Stimulated activated CD8-positive, alpha-beta memory T cell treated with anti-CD3 and anti-CD28 coated beads, Interleukin-15, amount 100 ng/mL, for 1 hour (primary cell): ENCODE data around the gene GSN.
A peak's percentile ranks its signal among the peaks of the same experiment; 100 is the strongest.

Experiments used
- DNase-seq: peaks from one replicate; pipeline ENCODE4 v3.0.0-alpha.2; 2020; ENCODE audit warnings: low read depth

GSN gene

DNA sequence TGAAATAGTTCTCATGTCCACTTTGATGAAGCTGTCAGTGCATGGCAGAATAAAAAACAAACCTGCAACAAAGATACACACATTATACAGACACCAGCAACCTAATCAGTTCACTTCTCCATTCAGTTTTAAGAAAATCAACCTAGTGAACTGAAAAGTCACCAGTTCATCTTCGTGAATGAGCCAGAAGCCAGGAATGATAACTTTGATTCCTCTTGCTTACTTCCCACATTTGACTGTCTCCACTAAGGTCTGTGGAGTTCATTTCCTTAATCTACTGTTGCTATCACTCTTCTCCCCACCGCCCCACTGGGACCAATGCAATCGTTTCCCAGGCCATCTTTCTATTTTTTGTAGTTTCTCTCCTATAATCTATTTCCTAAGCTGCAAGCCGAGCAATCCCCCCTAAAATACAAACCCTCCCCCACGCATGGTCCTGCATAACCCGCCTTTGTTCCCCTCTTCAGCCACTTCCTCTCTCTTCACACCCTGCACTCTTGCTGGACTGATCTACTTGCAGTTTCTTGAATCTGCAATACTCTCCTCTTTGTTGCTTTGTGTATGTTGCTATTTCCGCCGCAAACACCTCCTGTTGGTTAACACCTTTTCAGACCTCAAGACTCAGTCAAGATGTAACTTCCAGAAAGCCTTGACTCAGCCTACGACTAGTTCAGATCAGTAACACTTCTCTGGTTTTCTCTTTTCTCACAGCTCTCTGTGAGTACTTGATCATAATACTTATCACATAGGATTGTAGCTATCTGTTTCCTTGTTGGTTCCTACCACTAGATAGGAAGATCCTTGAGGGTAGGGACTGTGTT, 85.5 kb downstream of the GSN start:
- DNase-seq: peak; percentile 25

DNA sequence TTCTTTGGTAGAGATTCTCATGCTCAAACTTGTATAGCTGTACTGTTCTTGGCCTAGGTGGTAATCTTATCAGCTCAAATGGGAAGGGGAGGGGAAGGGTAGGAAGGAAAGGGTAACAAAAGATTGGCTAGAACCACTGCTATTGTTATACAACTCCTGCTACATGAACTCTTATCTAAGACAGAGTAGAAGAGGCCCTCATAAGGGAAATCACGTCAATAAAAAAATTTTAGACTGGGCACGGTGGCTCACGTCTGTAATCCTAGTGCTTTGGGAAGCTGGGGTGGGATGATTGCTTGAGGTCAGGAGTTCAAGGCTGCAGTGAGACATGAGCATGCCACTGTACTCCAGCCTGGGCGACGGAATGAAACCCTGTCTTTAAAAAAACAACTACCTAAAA, 86.2 kb downstream of the GSN start:
- DNase-seq: no peak

- no peak for DNase-seq
Measured at GRCh38 chr9:121354762-121355161, 86.8 kb downstream of the GSN start.

DNA sequence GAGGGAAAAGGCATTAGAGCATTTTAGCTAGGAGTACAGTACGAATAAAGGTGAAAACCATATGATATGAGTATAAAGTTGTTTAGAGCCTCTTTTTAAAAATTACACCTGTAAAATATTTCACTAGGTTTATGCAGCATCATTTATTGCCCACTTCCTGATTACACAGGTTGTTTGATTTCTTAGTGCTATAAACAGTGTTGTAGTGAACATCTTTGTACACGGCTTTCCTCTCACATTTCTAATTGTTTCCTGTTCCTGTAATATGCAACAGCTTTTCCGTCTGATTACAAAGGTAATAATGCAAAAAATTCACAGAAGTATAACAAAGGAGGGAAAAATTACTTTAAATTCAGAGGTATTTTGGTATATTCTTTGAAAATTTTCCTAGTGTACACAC, 89.0 kb downstream of the GSN start:
- DNase-seq: no peak

DNA sequence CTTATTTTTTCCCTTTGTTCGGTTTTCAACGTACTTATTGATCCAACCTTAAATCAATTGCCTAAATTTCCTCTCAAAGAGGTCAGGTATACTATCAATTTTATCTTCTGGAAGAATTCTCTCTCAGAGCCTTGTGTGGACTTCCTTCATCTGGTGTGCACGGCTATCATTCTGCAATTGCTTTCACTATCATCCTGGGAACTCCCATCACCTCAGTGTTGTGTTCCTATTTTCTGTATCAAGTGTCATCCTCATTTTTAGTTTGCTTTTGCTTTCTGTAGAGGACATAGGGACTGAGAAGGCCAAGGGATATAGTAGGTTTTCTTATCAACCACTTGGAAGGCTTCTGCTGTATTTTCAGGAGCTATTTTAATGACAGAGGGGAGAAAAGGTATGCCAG, 90.8 kb downstream of the GSN start:
- no peak for DNase-seq

GRCh38 chr9:121359351-121360294, 91.7 kb downstream of the GSN start:
- no peak for DNase-seq

DNA sequence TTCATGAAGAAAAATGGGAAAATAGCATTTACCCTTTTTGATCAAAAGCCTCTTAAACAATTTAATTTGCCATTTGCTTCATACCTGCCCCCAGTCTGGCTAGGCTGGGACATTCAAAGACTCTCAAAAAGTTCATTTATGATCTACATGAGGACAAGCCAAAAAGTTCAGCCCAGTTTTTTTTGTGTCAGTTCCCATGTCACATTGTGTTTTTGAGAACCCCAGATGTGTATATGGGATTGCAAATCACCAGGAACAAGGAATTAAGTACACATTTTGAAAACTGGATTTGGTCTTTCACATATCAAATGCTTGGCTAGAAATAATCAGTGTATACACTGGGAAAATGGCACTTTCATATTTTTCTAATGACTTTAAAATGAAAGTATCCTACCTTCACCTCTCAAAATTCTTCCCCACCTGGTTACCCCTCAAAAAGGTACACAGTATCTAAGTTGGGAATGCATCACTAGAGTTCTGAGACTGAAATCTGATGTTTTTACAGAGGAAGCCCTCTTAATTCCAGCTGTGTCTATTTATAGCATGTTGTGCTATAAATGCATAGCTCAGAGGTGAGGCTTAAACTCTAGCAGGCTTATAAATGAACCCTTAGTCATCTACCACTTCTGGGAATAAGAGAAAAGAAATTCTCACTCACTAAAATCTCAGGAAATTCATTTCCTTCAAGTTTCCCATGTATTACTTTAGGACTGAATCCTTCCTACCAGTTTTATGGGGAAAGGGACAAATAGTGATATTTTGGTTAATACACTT, 92.8 kb downstream of the GSN start:
- no peak for DNase-seq

DNA sequence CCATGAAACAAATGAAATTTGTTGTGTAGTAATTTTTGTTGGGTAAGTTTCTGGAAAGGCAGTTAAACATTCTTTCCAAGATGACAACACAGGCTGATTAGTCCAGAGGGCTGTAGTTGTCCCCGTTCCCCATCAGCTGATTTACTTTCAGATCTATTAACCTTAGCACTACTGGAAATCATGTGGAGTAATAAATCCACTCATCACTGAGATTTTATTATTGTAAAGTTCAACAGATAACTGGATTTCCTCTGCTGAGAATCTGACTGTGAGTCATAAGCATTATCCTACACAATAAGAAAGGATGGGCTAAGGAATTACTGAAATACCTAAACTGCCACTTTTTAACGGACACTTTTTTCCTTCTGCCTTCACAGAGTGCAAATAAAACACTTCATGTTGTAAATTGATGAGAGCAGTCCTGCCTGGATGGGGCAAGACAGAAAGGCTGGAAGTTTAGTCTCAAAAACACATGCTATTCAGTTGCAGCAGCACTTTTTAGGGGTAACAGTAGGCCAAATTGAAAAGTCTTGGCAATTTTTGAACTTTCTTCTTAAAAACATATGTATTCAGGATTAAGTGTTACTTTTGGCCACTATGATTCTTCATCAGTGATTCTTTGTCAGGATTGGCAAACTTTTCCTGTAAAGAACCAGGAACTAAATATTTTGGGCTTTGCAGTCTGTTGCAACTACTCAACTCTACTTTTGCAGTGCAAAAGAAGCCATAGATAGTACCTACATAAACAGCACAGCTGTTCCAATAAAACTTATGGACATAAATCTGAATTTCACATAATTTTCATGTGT, 95.1 kb downstream of the GSN start:
- no peak for DNase-seq

- no peak for DNase-seq
Measured at GRCh38 chr9:121363622-121363961, 95.6 kb downstream of the GSN start.

DNA sequence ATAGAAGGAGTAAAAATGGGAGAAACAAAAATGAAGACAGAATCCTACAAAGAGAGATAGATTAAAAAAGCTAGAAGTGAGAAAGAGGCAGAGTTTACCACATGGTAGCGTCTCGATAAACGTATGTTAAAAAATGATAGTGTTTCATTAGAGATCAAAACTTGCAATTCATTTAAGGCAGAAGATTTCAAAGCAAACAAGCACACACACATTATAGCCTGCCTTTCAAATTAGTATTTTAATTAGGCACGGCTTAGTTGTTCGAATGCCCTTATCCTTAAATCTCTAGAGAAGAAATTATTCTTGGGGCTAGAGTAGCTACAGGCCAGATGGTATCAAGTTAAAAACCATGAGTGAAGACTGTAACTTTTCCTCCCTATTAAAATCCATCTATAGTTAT, 96.1 kb downstream of the GSN start:
- DNase-seq: no peak

DNA sequence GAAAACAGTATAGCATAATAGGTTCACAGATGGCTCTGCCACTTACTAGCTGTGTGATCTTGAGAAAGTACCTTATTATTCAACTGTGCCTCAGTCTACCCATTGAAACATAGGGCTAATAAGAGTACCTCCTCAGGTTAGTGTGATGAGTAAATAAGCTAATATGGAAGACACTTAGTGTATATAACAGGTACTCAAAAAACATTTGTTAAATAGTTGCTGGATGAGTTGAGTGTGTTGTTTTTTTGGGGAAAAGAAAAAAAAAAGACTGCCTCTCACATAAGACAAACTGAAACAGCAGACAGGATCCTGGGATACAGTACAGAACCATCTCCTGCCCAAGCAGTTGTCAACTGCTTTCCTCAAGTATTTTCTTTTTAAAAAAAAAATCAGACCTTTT, 96.9 kb downstream of the GSN start:
- no peak for DNase-seq

- DNase-seq: no peak
Measured at GRCh38 chr9:121365564-121365963, 97.6 kb downstream of the GSN start.

- no peak for DNase-seq
Measured at GRCh38 chr9:121366611-121367192, 98.7 kb downstream of the GSN start.

DNA sequence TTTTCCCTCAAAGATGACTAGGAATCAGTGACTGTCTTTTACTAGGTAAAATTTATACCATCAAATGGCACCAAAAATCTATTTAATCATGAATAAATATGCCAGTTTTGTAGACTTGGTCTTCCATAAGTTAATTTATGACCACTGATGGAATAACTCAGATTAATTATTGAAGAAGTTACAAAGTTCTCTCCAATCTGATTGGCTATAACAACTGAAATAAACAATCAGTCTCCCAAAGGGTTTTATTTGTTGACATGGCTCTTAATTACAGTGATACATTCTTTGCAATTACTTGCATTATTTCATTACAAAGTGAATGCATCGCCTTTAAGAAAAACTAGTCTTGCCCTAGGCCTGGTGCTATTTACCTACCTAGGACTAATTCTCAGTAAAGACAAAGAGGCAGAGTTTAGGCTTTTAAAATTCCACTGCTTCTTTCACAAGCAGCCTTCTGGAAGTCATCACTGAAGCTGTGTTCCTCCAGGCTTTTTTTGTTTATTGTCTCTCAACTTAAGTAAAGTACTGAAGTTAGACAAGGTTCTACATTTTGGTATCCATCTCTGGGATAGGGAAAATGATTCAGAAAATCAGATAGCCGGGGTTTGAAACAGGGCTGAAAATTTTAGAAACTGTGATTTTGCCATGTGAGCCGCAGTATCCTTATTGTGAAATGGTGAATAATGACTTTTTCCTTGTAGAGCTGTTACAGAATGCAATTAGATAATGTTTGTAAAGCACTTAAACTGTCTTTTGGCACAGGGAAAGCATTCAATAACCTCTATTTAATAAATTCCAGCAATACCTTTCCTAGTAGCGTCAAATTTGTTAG, 99.6 kb downstream of the GSN start:
- DNase-seq: no peak

DNA sequence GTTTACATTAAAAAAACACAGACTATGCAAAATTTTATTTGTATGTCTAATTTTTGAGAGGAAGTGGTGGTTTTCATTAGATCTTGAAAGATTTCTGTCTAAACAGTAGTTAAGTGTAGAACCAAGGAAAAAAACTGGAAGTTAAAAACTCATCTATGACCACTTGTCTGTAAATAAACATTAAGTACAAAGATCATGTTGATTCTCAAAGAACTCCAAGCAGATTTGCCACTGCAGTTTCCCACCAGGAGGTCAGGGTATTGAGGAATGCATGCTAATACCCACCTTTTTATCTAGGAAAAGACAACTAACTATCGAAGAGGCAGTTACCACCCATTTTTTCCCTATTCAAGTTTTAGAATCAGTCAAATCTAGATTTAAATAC, 100.2 kb downstream of the GSN start:
- no peak for DNase-seq

GRCh38 chr9:121368745-121369144, 100.8 kb downstream of the GSN start:
- no peak for DNase-seq

GRCh38 chr9:121369595-121370265, 101.8 kb downstream of the GSN start, which contains the start of gene STOM:
Gene STOM (minus strand): TSS chr9:121370250. CDS start chr9:121370187, 63 bp downstream.
- no peak for DNase-seq

DNA sequence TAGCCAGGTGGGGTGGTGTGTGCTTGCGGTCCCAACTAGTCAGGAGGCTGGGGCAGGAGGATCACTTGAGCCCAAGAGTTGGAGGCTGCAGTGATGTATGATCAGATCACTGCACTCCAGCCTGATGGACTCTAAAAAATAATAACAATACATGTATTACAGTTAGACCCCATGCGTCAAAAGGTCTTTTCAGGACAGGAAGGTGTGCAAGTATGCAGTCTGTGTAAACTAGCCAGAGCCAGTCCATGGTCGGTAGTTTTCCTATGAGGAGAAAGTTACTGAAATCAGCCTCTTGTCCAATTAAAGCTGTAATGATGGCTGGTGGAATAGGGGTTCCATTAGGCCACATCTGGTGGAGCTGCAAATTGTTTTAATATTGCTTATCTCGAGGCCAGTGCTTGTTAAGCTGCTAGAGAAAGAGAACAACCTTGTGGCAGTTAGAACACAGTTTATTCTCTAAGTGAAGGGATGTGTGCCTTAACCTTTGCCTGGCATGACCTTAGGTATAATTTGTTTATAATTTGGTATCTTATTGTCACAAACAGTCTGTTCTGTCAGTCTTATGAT, 103.6 kb downstream of the GSN start:
- no peak for DNase-seq

- DNase-seq: no peak
Measured at GRCh38 chr9:121372239-121373010, 104.5 kb downstream of the GSN start.
